GM19397 (cell line): ENCODE results near the gene PSME1.

Source experiments
- ATAC-seq: cut with Tn5 transposase; IDR thresholded peaks from one replicate; pipeline ENCODE4 v1.9.1; 2021; ENCODE audit warnings: mild to moderate bottlenecking, moderate library complexity; ENCODE audit not compliant: unreplicated experiment

The PSME1 gene

GRCh38 chr14:24167469-24168114, 31.6 kb downstream of the PSME1 start:
- ATAC-seq, result no peak

- peak; percentile 81 for ATAC-seq
These were observed 35.6 kb downstream of the PSME1 start, which contains the start of gene REC8 for GRCh38 chr14:24171422-24172260. Gene REC8 (plus strand): TSS chr14:24172080. CDS start chr14:24172553, 473 bp downstream.

- no peak for ATAC-seq
These were observed 36.4 kb downstream of the PSME1 start for GRCh38 chr14:24172261-24172860.

GRCh38 chr14:24172871-24173281, 36.9 kb downstream of the PSME1 start:
- ATAC-seq, result no peak

GRCh38 chr14:24176599-24176998, 40.6 kb downstream of the PSME1 start:
- ATAC-seq, result no peak

GRCh38 chr14:24177041-24177825, 41.2 kb downstream of the PSME1 start:
- ATAC-seq, result no peak

GRCh38 chr14:24177891-24178290, 41.9 kb downstream of the PSME1 start:
- no peak for ATAC-seq

- no peak for ATAC-seq
These were observed 42.6 kb downstream of the PSME1 start for GRCh38 chr14:24178399-24179178.

- no peak for ATAC-seq
These were observed 43.4 kb downstream of the PSME1 start for GRCh38 chr14:24179294-24179960.

- ATAC-seq, result no peak
These were observed 44.2 kb downstream of the PSME1 start for GRCh38 chr14:24179961-24180796.

GRCh38 chr14:24181371-24182077, 45.5 kb downstream of the PSME1 start:
- no peak for ATAC-seq

GRCh38 chr14:24182110-24182882, 46.3 kb downstream of the PSME1 start:
- no peak for ATAC-seq

- ATAC-seq, result no peak
These were observed 47.1 kb downstream of the PSME1 start for GRCh38 chr14:24183014-24183481.

- ATAC-seq, result no peak
These were observed 48.3 kb downstream of the PSME1 start for GRCh38 chr14:24184104-24184970.

GRCh38 chr14:24185026-24185425, 49.0 kb downstream of the PSME1 start:
- no peak for ATAC-seq

- no peak for ATAC-seq
These were observed 49.7 kb downstream of the PSME1 start for GRCh38 chr14:24185741-24186140.
